Measurements from ENCODE around the gene ARX. TPM values are rescaled to one million over a fixed set of nuclear protein-coding genes. Genes with fewer than 3 reads are reported as not detected.

Gene ARX
- total and polyA plus RNA-seq, 9 of the 15 experiments (the other 6 are each of a cell fraction or from before 2014, with no cell fraction given): 0.03 TPM; not detected in 8

DNA sequence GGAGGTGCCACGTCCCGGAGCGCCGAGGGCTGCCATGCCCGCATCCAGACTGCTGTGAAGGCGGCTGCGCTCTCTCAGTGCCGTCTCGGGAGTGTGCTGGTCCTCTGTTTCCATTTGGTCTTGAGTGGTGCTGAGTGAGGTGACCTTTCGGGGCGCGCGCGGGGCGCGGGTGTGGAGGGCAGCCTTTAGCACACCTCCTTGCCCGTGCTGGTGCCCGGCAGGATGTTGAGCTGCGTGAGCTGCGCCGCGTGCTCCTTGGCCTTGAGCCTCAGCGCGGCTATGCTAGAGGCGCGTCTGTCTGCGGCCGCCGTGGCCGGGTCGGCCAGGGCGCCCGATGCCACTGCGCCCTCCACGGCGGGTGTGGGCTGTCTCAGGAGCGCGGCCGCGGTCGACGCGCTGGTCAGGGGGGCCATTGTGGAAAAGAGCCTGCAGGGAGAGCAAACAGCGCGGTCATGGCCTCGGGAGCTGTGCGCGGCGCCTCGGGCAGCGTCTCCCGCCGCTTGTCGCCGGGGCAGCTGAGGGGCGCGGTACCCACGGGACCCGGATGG, 11.2 kb downstream of the ARX start:
- Histone ChIP-seq H3K4me3 (no peak overlapping the region), H2AFZ (ENCODE audit: low read depth, low read length) (no peak overlapping the region), H3K36me3 (ENCODE audit: control insufficient read depth, insufficient read depth, low read length) (no peaks in the 10 kb centered on the region), H3K27me3 (ENCODE audit: control insufficient read depth in 2 of 2, insufficient read depth in 2 of 2, low read length in 2 of 2) (peaks cover 2 to 19% of the 10 kb centered on the region in 2 experiments; a peak in 3 of 5 replicates), H4K20me1 (replicated peaks; ENCODE audit: control insufficient read depth, insufficient read depth, low read length) (no peaks in the 10 kb centered on the region), H3K27ac (ENCODE audit: extremely low read depth, low read depth, low read length) (no peak overlapping the region), H3K4me1 (replicated peaks in 1 of 2; ENCODE audit: control insufficient read depth in 2 of 2, insufficient read depth in 2 of 2, low read length in 2 of 2) (peaks cover 0 to 8% of the 10 kb centered on the region in 2 experiments; a peak in 2 of 5 replicates), H3K9me1 (ENCODE audit: control insufficient read depth, insufficient read depth, low read length) (no peaks in the 10 kb centered on the region), H3K4me2 (ENCODE audit: insufficient read depth, low read length) (no peak overlapping the region), H3K79me2 (ENCODE audit: control insufficient read depth, insufficient read depth, low read length) (no peaks in the 10 kb centered on the region), H3K9ac (ENCODE audit: insufficient read depth in 1 of 2, low read depth in 2 of 2, low read length in 2 of 2) (no peak overlapping the region), H3K9me3 (replicated peaks; ENCODE audit: control insufficient read depth, insufficient read depth, low read depth, low read length) (no peaks in the 10 kb centered on the region)
- TF ChIP-seq, protein P1, sequence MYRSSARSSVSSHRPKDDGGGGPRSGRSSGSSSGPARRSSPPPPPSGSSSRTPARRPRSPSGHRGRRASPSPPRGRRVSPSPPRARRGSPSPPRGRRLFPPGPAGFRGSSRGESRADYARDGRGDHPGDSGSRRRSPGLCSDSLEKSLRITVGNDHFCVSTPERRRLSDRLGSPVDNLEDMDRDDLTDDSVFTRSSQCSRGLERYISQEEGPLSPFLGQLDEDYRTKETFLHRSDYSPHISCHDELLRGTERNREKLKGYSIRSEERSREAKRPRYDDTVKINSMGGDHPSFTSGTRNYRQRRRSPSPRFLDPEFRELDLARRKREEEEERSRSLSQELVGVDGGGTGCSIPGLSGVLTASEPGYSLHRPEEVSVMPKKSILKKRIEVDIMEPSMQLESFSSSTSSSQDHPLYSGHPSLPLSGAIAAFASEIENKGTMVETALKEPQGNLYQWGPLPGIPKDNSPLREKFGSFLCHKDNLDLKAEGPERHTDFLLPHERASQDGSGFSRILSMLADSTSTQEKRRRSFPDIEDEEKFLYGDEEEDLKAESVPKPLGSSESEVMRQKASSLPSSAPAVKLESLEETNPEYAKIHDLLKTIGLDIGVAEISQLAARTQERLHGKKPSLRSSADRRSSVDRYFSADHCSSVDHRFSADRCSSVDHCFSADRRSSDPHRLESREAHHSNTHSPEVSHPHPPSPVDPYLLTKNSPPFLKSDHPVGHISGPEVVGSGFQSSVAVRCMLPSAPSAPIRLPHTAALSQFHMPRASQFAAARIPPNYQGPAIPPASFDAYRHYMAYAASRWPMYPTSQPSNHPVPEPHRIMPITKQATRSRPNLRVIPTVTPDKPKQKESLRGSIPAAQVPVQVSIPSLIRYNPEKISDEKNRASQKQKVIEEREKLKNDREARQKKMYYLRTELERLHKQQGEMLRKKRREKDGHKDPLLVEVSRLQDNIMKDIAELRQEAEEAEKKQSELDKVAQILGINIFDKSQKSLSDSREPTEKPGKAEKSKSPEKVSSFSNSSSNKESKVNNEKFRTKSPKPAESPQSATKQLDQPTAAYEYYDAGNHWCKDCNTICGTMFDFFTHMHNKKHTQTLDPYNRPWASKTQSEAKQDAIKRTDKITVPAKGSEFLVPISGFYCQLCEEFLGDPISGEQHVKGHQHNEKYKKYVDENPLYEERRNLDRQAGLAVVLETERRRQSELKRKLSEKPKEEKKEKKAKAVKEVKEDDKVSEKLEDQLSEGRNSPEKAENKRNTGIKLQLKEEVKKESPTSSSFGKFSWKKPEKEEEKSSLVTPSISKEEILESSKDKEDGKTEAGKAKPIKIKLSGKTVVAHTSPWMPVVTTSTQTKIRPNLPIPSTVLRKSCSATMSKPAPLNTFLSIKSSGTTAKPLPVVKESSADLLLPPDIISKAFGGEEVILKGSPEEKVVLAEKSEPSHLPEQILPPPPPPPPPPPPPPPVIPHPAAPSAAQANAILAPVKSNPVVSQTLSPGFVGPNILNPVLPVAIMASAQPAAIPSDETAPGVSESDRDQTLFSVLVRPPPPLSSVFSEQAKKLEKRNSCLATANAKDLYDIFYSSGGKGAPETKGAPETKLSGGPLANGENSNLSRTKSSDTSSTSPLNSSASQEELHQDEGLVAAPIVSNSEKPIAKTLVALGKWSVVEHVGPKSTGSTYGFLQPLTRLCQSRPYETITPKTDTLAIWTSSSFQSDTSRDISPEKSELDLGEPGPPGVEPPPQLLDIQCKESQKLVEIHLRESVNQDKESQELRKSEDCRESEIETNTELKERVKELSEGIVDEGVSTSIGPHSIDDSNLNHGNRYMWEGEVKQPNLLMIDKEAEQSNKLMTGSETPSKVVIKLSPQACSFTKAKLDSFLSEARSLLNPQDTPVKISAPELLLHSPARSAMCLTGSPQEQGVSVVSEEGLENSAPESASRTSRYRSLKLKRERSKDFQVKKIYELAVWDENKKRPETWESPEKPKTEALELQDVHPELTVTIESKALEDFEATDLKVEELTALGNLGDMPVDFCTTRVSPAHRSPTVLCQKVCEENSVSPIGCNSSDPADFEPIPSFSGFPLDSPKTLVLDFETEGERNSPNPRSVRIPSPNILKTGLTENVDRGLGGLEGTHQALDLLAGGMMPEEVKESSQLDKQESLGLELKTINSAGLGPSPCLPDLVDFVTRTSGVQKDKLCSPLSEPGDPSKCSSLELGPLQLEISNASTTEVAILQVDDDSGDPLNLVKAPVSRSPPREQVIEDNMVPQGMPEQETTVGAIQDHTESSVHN (IDR thresholded peaks at IDR 0.05; ENCODE audit: borderline replicate concordance in 1 of 2, low read depth in 1 of 2): no peak
- TF ChIP-seq ZBTB1 (CRISPR knock-in tag; IDR thresholded peaks at IDR 0.05; ENCODE audit: borderline replicate concordance, low read depth) (no peak), FOXA1 (IDR thresholded peaks at IDR 0.05; ENCODE audit: borderline replicate concordance) (no peak), ILK (tag; IDR thresholded peaks at IDR 0.05; ENCODE audit: borderline replicate concordance, low read depth) (no peak)
- TF ChIP-seq, protein P2, sequence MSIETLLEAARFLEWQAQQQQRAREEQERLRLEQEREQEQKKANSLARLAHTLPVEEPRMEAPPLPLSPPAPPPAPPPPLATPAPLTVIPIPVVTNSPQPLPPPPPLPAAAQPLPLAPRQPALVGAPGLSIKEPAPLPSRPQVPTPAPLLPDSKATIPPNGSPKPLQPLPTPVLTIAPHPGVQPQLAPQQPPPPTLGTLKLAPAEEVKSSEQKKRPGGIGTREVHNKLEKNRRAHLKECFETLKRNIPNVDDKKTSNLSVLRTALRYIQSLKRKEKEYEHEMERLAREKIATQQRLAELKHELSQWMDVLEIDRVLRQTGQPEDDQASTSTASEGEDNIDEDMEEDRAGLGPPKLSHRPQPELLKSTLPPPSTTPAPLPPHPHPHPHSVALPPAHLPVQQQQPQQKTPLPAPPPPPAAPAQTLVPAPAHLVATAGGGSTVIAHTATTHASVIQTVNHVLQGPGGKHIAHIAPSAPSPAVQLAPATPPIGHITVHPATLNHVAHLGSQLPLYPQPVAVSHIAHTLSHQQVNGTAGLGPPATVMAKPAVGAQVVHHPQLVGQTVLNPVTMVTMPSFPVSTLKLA (conservative IDR thresholded peaks at IDR 0.05): no peak
- TF ChIP-seq, protein P3, sequence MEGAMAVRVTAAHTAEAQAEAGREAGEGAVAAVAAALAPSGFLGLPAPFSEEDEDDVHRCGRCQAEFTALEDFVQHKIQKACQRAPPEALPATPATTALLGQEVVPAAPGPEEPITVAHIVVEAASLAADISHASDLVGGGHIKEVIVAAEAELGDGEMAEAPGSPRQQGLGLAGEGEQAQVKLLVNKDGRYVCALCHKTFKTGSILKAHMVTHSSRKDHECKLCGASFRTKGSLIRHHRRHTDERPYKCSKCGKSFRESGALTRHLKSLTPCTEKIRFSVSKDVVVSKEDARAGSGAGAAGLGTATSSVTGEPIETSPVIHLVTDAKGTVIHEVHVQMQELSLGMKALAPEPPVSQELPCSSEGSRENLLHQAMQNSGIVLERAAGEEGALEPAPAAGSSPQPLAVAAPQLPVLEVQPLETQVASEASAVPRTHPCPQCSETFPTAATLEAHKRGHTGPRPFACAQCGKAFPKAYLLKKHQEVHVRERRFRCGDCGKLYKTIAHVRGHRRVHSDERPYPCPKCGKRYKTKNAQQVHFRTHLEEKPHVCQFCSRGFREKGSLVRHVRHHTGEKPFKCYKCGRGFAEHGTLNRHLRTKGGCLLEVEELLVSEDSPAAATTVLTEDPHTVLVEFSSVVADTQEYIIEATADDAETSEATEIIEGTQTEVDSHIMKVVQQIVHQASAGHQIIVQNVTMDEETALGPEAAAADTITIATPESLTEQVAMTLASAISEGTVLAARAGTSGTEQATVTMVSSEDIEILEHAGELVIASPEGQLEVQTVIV (CRISPR knock-in tag; IDR thresholded peaks at IDR 0.05; ENCODE audit: borderline replicate concordance): no peak
- in situ Hi-C loops (cut with MboI) (no loop called here), intact Hi-C loops (cut with micrococcal nuclease) (no loop called here)
- POLR2A ChIA-PET: no interaction called here
- FAIRE-seq: no peak
- 89% methylated on average over 5 of the region's 59 CpGs for WGBS (ENCODE audit: insufficient coverage, low coverage, missing lambda C conversion rate)
- no peak for ATAC-seq
- no peak for DNase-seq (ENCODE audit: extremely low read depth in 1 of 4, low spot score in 3 of 4)
- no TSS peak for BruUV-seq (replicated peaks)
- CTCF ChIA-PET (ENCODE audit: low intra/inter-chr PET ratio): no interaction called here
